Neural cell (in vitro differentiated cells): ENCODE measurements around the gene CYP27A1.

Experiments used
- CTCF ChIP-seq: fragments of 450-650 bp; IDR thresholded peaks from 2 replicates; pipeline ENCODE4 v1.5.1; 2014; ENCODE audit warnings: antibody characterized with exemption, mild to moderate bottlenecking, moderate library complexity; ENCODE audit not compliant: poor library complexity, severe bottlenecking
- EZH2 ChIP-seq: fragments of 200-600, 300-800 bp; shearing (Covaris generic), sonication (generic); IDR thresholded peaks from 2 replicates; pipeline ENCODE4 v1.6.1; 2014; ENCODE audit warnings: antibody characterized with exemption, low read length, borderline replicate concordance, mild to moderate bottlenecking; ENCODE audit not compliant: insufficient read depth, poor library complexity, severe bottlenecking
- POLR2AphosphoS5 ChIP-seq: IDR thresholded peaks from 2 replicates; pipeline ENCODE4 v1.6.1; 2012
- REST ChIP-seq: IDR thresholded peaks from 2 replicates; pipeline ENCODE4 v1.6.1; 2012; ENCODE audit warnings: borderline replicate concordance

- TF ChIP-seq REST (no peak), CTCF (no peak), EZH2 (no peak), POLR2AphosphoS5 (no peak)
Measured at GRCh38 chr2:218746960-218747359, 35.0 kb upstream of the CYP27A1 start.
